Upper lobe of right lung (tissue), 1 donor: ENCODE results near the gene CD7. TPM values are rescaled to one million over a fixed set of nuclear protein-coding genes. Genes with fewer than 3 reads are reported as not detected.
"Not testable (repeated sequence)": the region's sequence is repeated elsewhere in the genome, so short reads cannot be mapped to it uniquely, and the experiment has no call there.

ENCODE experiments used
- ATAC-seq: fragments of 200-7000 bp; cut with Tn5 transposase; one replicate; pipeline ENCODE4 v1.9.1; 2020; ENCODE audit warnings: mild to moderate bottlenecking, moderate library complexity
- DNase-seq: peaks from one replicate; pipeline ENCODE4 v3.0.0-alpha.2; 2020
- H3K27ac ChIP-seq: fragments of 200-600 bp; one replicate; pipeline ENCODE4 v1.8.0; 2022
- H3K27me3 ChIP-seq: fragments of 200-600 bp; one replicate; pipeline ENCODE4 v1.8.0; 2022; ENCODE audit warnings: mild to moderate bottlenecking
- H3K36me3 ChIP-seq: fragments of 200-600 bp; one replicate; pipeline ENCODE4 v1.8.0; 2022
- H3K4me1 ChIP-seq: fragments of 200-600 bp; one replicate; pipeline ENCODE4 v1.8.0; 2022
- H3K4me3 ChIP-seq: fragments of 200-600 bp; one replicate; pipeline ENCODE4 v1.8.0; 2022; ENCODE audit warnings: mild to moderate bottlenecking
- H3K9me3 ChIP-seq: fragments of 200-600 bp; one replicate; pipeline ENCODE4 v1.8.0; 2022
- CTCF ChIP-seq: fragments of 200-600 bp; IDR thresholded peaks from one replicate; pipeline ENCODE4 v1.8.0; 2022; ENCODE audit warnings: antibody characterized with exemption
- intact Hi-C: fragments of 100-400 bp; cut with DNase I; formaldehyde crosslinking; loops from one replicate; pipeline ENCODE4 v1.11.0; 2022
- long read RNA-seq: library from polyadenylated mRNA; unstranded; transcript quantifications from one replicate; pipeline ENCODE4 v2.0.0, GENCODE V29; 2021
- total RNA-seq: library from RNA; stranded (reverse); fragmentation: NEBNext Ultra II Directional; extraction: Animal tissue kit (Norgen Biotek cat#: 25700); gene quantifications from one replicate; pipeline ENCODE4 v1.2.1, GENCODE V29; 2021
- donor health status: DM: no; HTN: yes; CAD: no; lungs with severe emphysema.

Gene CD7
- total RNA-seq: 7.2 TPM
- long read RNA-seq, partial matches to known transcripts: 1 of 4 reads
- long read RNA-seq, other reads (novel, unspliced or antisense): 0 of 4 reads

GRCh38 chr17:82317394-82318168 lies at the start of gene CD7:
Gene CD7 (minus strand): TSS chr17:82317608. CDS start chr17:82317495, 113 bp downstream.
- no peaks in the 10 kb centered on the region for H3K9me3 ChIP-seq
- no peaks in the 10 kb centered on the region for H3K36me3 ChIP-seq
- H3K27ac ChIP-seq: peak within 1 kb of the TSS; percentile 30
- DNase-seq (no peak), ATAC-seq (peak; percentile 9)
- H3K27me3 ChIP-seq: peaks cover 26% of the 10 kb centered on the region
- H3K4me1 ChIP-seq: peaks cover 19% of the 10 kb centered on the region
- no peak for TF ChIP-seq CTCF
- H3K4me3 ChIP-seq: peak within 1 kb of the TSS; percentile 19
- intact Hi-C loops: no loop called here

- DNase-seq (no peak), ATAC-seq (no peak)
- Histone ChIP-seq H3K27ac (no peak overlapping the region), H3K36me3 (no peaks in the 10 kb centered on the region), H3K9me3 (no peaks in the 10 kb centered on the region), H3K27me3 (peaks cover 26% of the 10 kb centered on the region), H3K4me3 (no peak overlapping the region), H3K4me1 (peaks cover 10% of the 10 kb centered on the region)
- intact Hi-C loops: no loop called here
- no peak for TF ChIP-seq CTCF
These were observed 49.3 kb upstream of the CD7 start for GRCh38 chr17:82366749-82367148.

- intact Hi-C loops: no loop called here
- no peak overlapping the region for H3K27ac ChIP-seq
- H3K27me3 ChIP-seq: peaks cover 16% of the 10 kb centered on the region
- H3K4me1 ChIP-seq: peaks cover 3% of the 10 kb centered on the region
- no peak overlapping the region for H3K4me3 ChIP-seq
- ATAC-seq (no peak), DNase-seq (no peak)
- H3K36me3 ChIP-seq: no peaks in the 10 kb centered on the region
- TF ChIP-seq CTCF: no peak
- H3K9me3 ChIP-seq: no peaks in the 10 kb centered on the region
These were observed 48.3 kb upstream of the CD7 start for GRCh38 chr17:82365606-82366295.

- no peak for TF ChIP-seq CTCF
- DNase-seq: no peak
- no peaks in the 10 kb centered on the region for H3K4me1 ChIP-seq
- H3K4me3 ChIP-seq: no peak overlapping the region
- intact Hi-C loops: no loop called here
- no peak overlapping the region for H3K27ac ChIP-seq
- no peaks in the 10 kb centered on the region for H3K9me3 ChIP-seq
- no peaks in the 10 kb centered on the region for H3K36me3 ChIP-seq
- peaks cover 5% of the 10 kb centered on the region for H3K27me3 ChIP-seq
- peak; percentile 38 for ATAC-seq
These were observed 44.7 kb upstream of the CD7 start for GRCh38 chr17:82361885-82362633.

- intact Hi-C loops: loop anchor here (10.0 kb wide), 2 partner anchors 45 to 195 kb away; no protein-coding TSS in a partner anchor
- ATAC-seq, DNase-seq, H3K27ac ChIP-seq, H3K36me3 ChIP-seq, H3K9me3 ChIP-seq, H3K4me3 ChIP-seq, H3K4me1 ChIP-seq, H3K27me3 ChIP-seq: not testable (repeated sequence)
These were observed 42.2 kb upstream of the CD7 start for GRCh38 chr17:82359451-82360074.
